Heart left ventricle (tissue), 13 donors: Measurements from ENCODE around the gene PSEN1.

Source experiments
- CTCF ChIP-seq, 12 donors: fragments of 200-600 bp; sonication (generic) in 4 of 12; IDR thresholded peaks; one replicate each; pipeline versions ENCODE4 v1.5.0 to v1.8.0; 2018 to 2022; ENCODE audit warnings: antibody characterized with exemption in 12 of 12, mild to moderate bottlenecking in 5 of 12
- POLR2A ChIP-seq, 2 donors: fragments of 450-650 bp; IDR thresholded peaks; one replicate each; pipeline ENCODE4 v1.6.1; 2017; ENCODE audit warnings: antibody characterized with exemption in 2 of 2, mild to moderate bottlenecking in 2 of 2, moderate library complexity in 2 of 2
- donor health status: ischemic (EF 13 %, LVEDD 7.1; RV severe dilation, severe dysfunction).
- donor health status: DM: no; HTN: yes; CAD: no.
- donor health status: DM: no; HTN: no; CAD: no.
- donor health status: ischemic (EF 25% LVEDD 6.9; RV normal size, moderate dysfunction).
- donor health status: ischemic (EF 25% LVEDD 5.7; RV mildly dilated, moderate dysfunction).
- donor health status: ischemic (EF 35%, LVEDD 5.7; RV mildly dilated, moderate dysfunction).
- donor health status: nonischemic (EF 11% LVEDD 7.7; RV severe dilation, severe dysfunction).
- donor health status: DM: yes; HTN: yes; CAD: no.
- donor health status: PGD.
- donor health status: ischemic (EF 29% LVEDD 5.4; RV normal size, mild dysfunction).
- donor health status: nonischemic (EF 23%, LVEDD 6.1; RV moderate dilation, normal function).

- TF ChIP-seq CTCF (IDR thresholded peaks at IDR 0.05) (no peak), POLR2A (IDR thresholded peaks at IDR 0.05) (no peak)
Observed at GRCh38 chr14:73266317-73266716, 130.0 kb downstream of the PSEN1 start.
